Uterus (tissue), 2 donors: ENCODE results near the gene TSEN34.
"Not testable (repeated sequence)": the region's sequence is repeated elsewhere in the genome, so short reads cannot be mapped to it uniquely, and the experiment has no call there.

Experiments
- CTCF ChIP-seq, 4 experiments: fragments of 200-600 bp in 2 of 4; fragments of 450-650 bp in 2 of 4; sonication (generic) in 2 of 4; IDR thresholded peaks; one replicate each; pipeline ENCODE4 v1.5.1; 2016 to 2019; ENCODE audit warnings: antibody characterized with exemption in 4 of 4, mild to moderate bottlenecking in 2 of 4, moderate library complexity in 1 of 4
- POLR2A ChIP-seq, 2 donors: fragments of 450-650 bp; IDR thresholded peaks; one replicate each; pipeline ENCODE4 v1.6.1; 2016; ENCODE audit warnings: antibody characterized with exemption in 2 of 2, mild to moderate bottlenecking in 1 of 2, moderate library complexity in 1 of 2

- not testable (repeated sequence) for TF ChIP-seq CTCF, POLR2A (IDR thresholded peaks at IDR 0.05)
These were observed 51.1 kb downstream of the TSEN34 start for GRCh38 chr19:54242234-54242633.
